Activated CD4-positive, alpha-beta T cell treated with anti-CD3 and anti-CD28 coated beads, Interleukin-2, Interleukin-6, amounts not matched to agents 100 ng/mL and 50 ng/mL, durations not matched to agents 16 hours and 8 hours (primary cell): ENCODE results near the gene PLEKHO2.

Experiments
- DNase-seq: peaks from one replicate; pipeline ENCODE4 v3.0.0-alpha.2; 2020

Gene PLEKHO2

DNA sequence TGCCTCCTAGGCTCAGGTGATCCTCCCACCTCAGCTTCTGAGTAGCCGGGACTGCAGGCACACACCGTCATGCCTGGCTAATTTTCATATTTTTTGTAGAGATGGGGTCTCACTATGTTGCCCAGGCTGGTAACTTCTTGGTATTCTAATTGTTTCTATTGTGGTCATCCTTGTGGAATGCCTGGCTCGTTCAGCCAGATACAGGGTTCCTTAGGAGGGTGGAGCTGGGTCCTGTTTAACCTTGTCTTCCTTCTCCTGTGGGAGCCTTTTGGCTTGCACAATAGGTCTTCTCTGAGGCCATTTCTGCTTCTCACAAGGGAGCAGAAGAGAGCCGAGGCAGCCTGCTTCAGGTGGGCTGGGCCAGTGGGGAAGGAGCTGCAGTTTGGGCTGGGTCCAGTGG lies 15.7 kb downstream of the PLEKHO2 start:
- DNase-seq: no peak

DNA sequence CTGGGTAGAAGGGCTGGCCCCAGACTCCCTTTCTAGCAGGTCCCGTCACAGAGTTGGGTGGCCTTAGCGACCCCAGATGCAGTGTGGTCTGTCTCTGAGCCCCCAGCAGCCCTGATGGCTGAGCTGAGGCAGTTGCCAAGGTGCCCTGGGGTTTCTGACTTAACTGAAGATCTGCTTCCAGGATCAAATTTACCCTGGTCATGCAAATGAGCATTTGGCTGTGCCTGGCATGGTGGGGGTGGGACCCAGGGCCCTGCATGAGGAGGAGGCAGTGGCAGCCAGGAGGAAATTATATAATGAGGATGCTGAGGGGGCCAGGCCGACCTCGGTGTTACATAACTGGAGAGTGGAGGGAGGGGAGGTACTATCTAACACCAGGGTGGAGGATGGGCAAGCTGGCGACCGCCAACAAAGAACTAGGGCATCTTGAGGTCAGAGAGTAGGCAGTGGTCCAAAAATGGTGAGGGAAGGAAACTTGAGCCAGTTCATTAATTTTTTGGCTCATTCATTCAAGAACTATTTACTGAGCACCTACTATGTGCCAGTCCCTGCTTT lies 16.4 kb downstream of the PLEKHO2 start:
- no peak for DNase-seq

DNA sequence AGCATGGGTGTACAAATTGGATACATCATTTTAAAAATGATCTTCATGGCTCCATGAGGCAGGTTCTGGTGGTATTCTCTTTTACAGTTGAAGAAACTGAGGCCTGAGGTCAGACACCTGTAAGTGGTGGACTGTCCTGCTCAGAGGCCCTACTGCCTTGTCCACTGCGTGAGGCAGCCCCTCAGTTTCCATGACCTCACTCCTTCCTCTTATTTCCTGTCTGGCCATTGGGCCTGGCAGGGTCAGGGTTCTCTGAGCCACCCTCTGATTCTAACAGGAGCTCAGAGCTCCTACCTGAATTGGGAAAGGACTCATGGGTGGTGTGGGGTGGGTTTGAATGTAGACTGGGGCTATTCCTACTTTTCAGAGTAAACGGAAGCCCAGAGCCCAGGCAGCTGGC lies 17.5 kb downstream of the PLEKHO2 start:
- no peak for DNase-seq

DNA sequence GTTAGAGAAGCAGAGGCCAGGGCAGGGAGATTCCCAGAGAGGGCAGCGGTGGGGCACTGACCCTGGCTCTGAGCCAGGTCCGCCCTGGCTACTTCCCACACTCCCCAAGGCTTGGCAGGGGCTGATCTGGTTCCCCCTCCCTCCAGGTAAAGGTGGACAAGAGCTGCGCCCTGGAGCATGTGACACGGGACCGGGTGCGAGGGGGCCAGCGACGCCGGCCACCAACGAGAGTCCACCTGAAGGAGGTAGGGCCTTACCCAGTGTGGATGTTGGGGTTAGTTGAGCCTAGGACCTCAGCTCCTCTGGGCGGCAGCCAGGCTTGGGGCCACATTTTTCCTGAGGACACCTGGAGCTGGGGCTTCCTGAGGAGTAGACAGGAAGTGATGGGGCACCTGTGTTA lies 19.6 kb downstream of the PLEKHO2 start:
- DNase-seq: no peak

DNA sequence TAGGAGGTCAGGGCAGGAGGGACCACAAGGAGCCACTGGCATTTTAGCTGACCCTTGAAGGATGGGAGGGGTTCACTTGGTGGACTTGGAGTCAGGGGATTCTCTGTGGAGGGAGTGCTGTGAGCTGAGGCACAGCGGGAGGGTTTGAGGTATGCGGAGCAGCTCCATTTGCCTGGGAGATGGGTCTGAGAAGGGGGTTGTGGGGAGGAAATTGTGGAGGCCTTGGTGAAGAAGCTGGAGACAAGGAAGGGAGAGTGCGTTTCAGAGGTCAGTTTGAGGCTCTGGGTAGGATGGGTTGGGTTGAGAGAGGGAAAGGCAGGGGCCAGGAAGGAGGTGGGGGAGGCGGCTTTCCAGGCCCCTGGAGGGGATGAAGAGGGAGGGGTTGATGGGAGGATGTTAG lies 20.2 kb downstream of the PLEKHO2 start:
- DNase-seq: no peak

DNA sequence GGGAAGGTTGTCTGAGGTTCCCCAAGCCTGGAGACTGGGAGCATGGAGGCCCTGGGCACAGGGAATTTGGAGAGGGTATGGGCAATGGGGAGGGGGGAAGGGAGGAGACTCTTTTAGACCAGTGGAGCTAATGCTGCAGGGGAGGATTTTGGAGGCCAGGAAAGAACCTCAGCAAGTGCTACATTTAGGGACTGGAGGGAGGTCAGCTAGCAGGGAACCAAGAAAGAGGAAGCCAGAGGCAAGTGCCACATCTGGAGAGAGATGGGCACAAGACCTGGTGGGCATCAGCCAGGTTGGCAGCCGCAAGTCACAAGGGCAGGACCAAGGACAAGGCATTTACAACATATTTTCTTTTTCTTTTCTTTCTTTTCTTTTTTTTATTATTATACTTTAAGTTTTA lies 20.7 kb downstream of the PLEKHO2 start:
- DNase-seq: no peak

DNA sequence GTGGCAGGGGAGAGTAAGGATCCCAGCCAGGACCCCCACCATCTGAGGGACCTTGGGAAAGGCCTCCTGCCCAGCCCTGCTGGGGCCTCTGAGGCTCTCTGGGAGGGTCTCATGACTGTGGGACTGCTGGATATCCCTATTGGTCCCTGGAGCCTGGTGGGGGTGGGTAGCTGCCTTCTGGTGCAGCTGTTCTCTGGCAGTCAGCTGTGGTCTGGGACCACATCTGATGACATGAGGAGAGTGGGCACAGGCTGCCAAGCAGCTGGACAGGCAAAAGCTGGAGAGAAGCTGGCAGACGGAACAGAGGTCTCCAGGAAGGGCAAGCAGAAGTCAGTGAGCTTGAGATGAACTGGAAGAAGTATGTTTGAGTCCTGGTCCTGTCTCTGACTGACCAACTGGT lies 22.4 kb downstream of the PLEKHO2 start:
- DNase-seq: no peak

DNA sequence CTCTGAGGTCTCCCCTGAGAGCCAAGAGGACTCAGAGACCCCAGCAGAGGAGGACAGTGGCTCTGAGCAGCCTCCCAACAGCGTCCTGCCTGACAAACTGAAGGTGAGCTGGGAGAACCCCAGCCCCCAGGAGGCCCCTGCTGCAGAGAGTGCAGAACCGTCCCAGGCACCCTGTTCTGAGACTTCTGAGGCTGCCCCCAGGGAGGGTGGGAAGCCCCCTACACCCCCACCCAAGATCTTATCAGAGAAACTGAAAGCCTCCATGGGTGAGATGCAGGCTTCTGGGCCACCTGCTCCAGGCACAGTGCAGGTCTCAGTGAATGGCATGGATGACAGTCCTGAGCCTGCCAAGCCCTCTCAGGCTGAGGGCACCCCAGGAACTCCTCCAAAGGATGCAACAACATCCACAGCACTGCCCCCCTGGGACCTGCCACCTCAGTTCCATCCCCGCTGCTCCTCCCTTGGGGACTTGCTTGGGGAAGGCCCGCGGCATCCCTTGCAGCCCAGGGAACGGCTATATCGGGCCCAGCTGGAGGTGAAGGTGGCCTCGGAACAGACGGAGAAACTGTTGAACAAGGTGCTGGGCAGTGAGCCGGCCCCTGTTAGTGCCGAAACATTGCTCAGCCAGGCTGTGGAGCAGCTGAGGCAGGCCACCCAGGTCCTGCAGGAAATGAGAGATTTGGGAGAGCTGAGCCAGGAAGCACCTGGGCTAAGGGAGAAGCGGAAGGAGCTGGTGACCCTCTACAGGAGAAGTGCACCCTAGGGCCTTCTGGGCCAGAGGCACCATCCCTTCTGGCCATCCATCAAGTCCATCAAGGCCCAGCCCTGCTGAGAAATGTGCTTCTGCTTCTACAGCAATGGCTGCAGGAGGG lies 23.6 kb downstream of the PLEKHO2 start:
- DNase-seq: no peak

DNA sequence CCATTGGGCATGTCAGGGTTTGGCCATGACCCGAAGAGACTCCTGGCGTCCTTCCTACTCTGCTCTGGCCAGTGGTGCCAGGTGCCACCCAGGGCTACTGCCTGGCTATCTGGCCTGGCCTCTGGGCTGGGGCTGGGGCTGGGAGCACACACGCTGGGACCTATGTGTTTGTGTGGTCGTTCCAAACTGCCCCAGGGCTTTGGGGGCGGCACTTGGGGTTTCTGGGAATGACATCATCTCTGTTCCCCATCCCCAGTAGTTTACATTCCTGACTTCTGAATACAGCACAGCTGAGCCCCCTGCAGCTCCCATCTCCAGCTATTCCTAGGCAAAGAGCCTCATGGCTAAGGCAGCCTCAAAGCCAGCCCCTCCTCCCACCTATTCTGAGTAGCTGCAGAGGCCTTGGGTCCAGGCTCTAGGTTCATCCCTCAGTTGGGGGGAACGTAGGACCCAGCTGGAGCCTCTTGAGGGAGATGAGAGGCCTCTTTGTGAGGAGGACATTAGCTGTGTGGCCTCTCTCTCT lies 24.3 kb downstream of the PLEKHO2 start:
- DNase-seq: no peak

DNA sequence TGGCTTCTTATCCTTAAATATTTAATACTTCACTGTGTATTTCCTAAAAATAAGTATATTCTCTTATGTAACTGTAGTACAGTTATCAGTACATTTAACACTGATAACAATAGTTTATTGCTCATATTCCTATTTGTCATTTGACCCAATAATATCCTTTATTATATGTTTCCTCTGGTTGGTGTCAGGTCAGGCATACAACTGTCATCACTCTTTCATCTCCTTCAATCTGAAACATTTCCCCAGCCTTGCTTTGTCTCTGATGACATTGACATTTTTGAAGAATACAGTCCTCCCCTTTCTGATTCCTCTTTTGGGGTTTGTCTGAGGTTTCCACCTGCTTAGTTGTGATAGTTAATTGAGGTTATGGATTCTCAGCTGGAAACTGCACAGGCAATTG lies 27.8 kb downstream of the PLEKHO2 start:
- DNase-seq: no peak

DNA sequence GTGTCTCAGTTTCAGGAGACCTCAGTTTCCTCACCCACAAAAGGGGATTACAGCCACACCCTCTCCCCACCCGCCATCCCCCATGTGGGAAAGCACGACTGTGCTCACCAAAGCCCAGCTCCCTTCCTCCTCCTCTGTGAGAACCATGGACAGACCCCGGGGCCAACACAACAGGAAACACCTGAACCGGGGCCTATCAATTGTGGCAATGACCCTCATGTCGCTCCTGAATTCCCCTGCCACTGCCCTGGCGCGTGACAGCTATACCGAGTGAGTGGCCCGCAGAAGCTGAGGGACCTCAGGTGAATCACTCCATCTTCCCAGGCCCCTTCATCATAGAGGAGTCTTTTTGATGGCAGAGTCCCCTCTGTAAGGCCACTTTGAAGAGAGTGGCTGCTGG lies 28.6 kb downstream of the PLEKHO2 start:
- no peak for DNase-seq

DNA sequence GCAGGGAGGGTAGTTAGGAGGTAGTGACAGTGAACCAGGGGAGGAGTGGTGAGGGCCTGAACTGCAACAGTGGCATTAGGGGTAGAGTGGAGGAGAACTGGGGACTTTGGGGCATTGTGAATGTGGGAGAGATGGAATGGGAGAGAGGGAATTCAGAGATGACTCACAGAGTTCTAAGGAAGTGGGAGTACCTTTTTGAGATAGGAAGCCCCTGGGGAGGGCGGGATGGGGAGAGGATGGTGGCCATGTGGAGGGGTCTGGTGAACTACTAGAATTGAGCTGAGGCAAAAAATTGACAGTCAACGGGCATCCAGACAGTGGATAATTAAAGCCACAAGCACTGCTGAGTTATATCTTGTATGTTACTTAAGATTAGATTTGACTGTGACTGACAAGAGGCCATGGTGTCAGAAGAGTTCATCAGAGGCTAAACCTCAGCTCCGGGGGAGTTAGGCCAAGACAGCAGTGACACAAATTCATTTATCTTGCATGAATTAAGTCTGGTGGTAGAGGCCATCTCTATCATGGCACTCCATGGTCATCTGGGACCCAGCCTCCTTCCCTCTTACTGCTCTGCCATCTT lies 34.0 kb downstream of the PLEKHO2 start:
- DNase-seq: no peak

DNA sequence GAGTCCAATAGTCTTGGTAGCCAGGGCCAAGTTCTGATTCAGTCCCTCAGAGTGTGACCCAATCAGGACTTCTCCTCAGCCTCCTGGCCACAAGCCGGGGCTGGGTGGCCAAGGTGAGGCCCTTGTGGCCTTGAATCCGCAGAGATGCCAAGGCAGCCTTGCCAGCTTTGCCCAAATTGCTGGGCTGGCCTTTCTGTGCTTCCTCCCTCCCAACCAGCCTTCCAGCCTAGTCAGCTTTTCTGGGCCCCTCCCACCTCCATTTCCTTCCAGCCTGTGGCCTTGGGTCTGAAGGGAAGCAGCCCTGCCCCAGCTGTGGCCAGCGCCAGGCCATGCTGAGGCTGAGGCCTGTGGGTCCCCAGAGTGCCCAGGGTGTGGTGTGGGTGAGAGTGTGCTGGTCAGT lies 35.7 kb downstream of the PLEKHO2 start:
- DNase-seq: peak; percentile 33

DNA sequence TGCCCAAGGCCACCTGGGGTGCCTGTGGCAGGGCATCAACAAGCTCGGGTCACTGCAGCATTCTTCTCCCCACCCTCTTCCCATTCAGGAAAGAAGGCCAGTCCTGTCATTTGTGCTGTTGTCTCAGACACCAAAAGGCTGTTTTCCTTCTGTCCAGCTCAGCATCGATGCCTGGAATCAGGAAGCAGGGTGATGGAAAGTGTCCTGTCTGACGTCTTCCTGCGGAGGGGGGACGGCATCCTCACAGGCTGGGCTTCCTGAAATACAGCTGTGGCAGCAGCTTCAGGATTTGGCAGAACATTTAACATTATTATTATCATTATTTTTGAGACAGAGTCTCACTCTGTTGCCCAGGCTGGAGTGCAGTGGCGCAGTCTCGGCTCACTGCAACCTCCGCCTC lies 37.0 kb downstream of the PLEKHO2 start:
- DNase-seq: no peak

DNA sequence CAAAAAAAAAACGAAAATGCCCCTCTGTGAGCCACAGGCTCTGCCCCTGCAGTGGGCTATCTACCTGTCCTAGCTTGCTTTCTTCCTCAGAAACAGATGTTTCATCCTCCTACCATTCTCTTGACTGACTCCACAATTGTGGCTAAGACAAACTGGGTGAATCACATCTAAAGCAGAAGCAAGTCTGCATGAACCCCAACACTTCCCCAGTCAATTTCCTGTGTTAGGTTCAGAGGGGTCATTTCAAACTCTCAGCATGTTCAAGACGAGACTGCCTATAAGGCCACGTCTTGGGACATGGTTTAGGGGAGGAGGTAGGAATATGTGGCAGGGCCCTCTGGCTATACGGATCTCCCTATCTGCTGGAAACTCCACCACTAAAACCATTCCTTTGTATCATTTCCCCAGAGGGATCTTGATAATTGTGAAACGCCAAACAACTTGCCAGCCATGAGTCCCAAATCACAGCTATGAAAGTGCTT lies 41.4 kb downstream of the PLEKHO2 start:
- DNase-seq: peak; percentile 83

DNA sequence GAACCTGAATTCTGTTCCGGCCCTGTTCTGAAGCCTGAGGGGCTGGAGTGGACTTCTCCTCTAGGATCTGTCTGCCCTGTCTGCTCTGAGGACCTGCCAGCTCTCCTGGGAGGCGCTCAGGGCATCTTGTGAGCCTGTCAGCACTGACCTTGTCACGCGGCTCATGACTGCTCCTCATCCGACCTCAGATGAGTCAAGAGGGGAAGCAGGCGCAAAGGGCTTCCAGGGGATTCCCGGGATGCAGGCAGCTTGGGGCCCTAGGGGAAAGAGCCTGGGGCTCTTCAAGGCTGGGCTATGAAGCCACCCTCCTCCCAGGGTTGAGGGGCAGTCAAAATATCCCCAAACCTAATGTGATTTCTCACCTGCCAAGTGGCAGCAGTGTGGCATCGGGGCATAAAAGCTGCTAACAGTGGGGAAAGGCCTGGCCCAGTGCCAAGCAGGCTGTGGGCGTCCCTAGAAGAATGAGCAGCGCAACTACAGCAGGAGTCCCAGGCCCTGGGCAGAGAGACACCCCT lies 42.3 kb downstream of the PLEKHO2 start:
- DNase-seq: peak; percentile 80

DNA sequence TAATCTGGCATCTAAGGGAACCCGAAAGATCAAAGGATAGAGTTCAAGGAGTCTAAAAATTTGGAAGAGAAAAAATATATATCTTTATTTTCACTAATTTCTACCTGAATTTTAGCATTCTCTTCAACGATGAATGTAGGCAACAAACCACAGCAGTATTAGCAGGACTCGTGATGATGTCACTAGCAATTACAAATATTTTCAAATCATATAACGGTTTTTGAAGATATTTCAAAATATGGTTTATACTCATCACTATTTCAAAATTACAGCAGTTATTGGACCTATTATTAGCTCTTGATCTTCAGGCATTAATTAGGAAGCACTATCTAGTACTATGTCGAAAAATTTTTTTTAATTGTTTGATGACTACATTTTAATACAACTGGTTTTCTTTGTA lies 43.0 kb downstream of the PLEKHO2 start:
- DNase-seq: no peak

DNA sequence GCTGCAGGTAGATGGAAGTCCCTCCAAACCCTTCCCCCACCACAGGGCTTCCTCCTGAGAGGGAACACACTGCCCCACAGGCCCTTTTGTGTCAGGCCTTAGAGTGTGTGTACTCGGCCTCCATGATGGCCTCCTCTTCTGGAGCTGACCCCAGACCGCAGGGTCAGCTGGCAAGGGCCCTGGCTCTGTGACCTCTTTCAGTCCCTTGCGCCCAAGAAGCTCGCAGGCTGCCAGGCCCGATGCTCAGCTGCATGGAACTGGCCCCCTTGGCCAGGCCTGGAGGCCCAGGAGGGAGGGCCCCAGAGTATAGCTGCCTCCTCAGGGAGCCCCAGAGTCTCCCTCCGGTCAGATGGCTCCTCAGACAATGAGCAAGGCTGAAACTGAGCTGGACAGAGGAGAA lies 46.6 kb downstream of the PLEKHO2 start:
- no peak for DNase-seq

DNA sequence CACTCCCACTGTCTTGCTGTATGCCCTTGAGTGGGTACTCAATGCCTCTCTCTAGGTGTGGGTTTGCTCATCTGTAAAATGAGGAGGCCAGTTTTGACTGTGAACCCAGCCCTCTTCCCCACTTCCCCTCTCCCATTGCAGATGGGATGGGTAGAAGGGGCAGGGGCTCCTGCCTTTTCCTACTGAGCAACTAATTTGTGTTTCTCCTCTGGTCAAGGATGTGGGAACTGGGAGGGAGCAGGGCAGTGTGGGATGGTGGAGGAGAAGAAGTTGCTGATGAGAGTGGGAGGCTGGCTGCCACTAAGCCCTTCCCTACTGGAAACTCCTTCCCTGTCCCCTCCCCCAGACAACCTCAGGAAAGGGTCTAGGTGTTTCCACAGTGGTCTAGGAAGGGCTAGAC lies 49.8 kb downstream of the PLEKHO2 start:
- peak; percentile 30 for DNase-seq

DNA sequence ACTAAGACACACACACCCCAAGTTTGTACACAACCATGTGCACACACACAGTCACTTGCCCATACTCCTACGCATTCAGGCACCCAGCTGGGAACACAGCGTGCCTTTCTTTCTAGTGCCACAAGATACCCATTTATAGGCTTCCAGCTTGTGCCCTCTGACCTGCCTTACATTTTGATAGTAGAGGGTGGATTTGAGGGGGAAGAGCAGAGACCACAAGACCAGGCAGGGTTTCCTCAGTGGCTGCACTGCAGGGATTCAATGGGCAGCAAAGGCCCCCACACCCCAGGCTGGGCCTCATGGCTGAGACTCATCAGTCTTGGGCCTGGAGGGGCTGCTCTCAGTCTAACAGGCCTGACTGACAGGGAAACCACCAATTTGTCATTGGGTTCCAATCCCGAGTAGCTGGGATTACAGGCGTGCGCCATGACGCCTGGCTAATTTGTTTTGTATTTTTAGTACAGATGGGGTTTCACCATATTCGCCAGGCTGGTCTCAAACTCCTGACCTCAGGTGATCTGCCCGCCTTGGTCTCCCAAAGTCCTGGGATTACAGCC lies 51.2 kb downstream of the PLEKHO2 start:
- DNase-seq: peak; percentile 55

DNA sequence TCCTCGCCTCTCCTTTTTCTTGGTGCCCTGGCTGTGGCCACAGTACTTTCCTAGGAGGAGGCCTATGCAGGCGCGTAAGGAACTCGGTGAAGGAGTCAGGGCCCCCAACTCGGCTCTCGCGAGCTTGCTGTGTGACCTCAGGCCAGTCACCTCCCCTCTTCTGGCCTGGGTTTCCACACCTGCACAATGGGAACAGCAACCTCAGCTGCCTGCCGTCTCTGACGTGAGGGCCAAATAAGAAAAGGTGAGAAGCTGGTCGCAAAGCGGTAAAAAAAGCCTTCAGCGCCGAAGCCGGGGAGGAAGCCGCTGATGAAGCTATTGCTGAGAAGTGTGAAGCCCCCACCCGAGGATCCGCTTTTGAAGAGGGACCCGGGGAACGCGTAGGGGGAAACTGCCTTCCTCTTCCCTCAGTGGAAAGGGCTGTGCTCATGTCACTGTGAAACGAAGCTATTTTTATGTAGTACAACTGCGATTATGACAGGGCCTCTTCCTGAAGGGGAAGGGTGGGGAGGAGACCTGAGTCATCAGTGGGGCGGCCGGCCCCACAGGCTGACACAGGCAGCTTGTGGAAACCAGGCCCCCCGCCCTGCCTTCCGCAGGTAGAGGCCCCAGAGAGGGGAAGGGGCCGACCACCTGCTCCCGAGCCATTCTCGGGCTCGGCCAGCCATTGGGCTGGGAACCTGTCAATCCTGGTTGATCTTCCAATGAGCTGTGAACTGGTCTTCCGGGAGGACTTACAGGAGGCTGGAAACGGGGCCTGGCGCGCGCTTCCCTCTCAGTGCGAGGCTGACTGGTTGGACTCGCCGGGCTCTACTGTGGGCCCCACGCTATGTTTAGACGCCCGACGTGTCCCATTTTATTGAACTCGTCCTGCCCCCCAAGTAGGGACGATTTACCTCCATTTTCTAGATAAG lies 52.0 kb downstream of the PLEKHO2 start:
- DNase-seq: peak; percentile 100

DNA sequence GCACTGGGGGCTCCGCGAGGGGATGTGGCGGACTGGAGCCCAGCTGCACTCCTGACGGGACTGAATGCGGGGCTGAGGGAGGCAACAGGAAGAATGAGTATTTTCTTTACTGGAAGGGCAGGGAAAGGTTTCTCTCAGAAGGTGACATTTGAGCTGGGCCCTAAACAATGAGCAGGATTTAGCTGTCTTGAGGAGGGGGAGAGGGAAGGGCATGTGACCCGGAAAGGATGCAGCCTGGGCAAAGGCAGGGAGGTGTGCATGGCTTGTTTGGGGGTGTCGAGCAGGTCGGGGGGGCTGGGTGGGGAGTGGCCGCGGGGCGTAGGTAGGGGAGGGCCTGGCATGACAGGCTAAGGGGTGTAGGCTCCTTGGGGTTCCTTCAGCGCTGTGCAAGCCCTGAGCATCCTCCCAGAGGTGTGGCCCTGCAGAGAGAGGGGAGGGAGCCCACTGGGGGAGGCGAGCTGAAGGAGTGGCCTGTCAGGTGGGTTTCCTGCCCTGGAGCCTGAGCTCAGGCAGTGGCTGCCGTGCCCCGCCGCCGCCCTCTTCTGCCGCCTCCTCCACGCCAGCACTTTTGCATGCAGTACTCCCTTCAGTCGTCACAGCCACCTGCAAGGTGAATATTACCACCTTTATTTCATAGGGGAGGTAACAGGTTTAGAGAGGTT lies 52.8 kb downstream of the PLEKHO2 start:
- peak; percentile 90 for DNase-seq
